ENCODE results near the gene ASAP2.

Gene ASAP2

GRCh38 chr2:9232166-9232479 is 25.5 kb downstream of the ASAP2 start:
- no peak for FAIRE-seq

- FAIRE-seq: no peak
These were observed 26.3 kb downstream of the ASAP2 start for GRCh38 chr2:9232886-9233285.

GRCh38 chr2:9234680-9235146 is 28.1 kb downstream of the ASAP2 start:
- no peak for FAIRE-seq

GRCh38 chr2:9235147-9236044 is 28.8 kb downstream of the ASAP2 start:
- no peak for FAIRE-seq

GRCh38 chr2:9236045-9236344 is 29.4 kb downstream of the ASAP2 start:
- no peak for FAIRE-seq

- FAIRE-seq: no peak
These were observed 30.3 kb downstream of the ASAP2 start for GRCh38 chr2:9236867-9237266.

GRCh38 chr2:9237831-9238230 is 31.2 kb downstream of the ASAP2 start:
- no peak for FAIRE-seq

- no peak for FAIRE-seq
These were observed 32.1 kb downstream of the ASAP2 start for GRCh38 chr2:9238591-9239326.

- no peak for FAIRE-seq
These were observed 33.0 kb downstream of the ASAP2 start for GRCh38 chr2:9239616-9240015.

GRCh38 chr2:9240745-9241144 is 34.1 kb downstream of the ASAP2 start:
- FAIRE-seq: no peak

GRCh38 chr2:9241233-9241632 is 34.6 kb downstream of the ASAP2 start:
- FAIRE-seq: no peak

GRCh38 chr2:9243357-9243756 is 36.7 kb downstream of the ASAP2 start:
- FAIRE-seq: no peak

- FAIRE-seq: no peak
These were observed 38.5 kb downstream of the ASAP2 start for GRCh38 chr2:9244985-9245544.

- FAIRE-seq: no peak
These were observed 40.6 kb downstream of the ASAP2 start for GRCh38 chr2:9247177-9247576.

GRCh38 chr2:9247786-9248185 is 41.2 kb downstream of the ASAP2 start:
- FAIRE-seq: no peak

GRCh38 chr2:9248363-9248762 is 41.8 kb downstream of the ASAP2 start:
- no peak for FAIRE-seq

- no peak for FAIRE-seq
These were observed 42.6 kb downstream of the ASAP2 start for GRCh38 chr2:9249020-9249800.

GRCh38 chr2:9250091-9250490 is 43.5 kb downstream of the ASAP2 start:
- FAIRE-seq: no peak

GRCh38 chr2:9250498-9251153 is 44.0 kb downstream of the ASAP2 start:
- no peak for FAIRE-seq

- FAIRE-seq: no peak
These were observed 44.8 kb downstream of the ASAP2 start for GRCh38 chr2:9251154-9252001.

GRCh38 chr2:9252002-9252357 is 45.4 kb downstream of the ASAP2 start:
- no peak for FAIRE-seq

- FAIRE-seq: no peak
These were observed 48.8 kb downstream of the ASAP2 start for GRCh38 chr2:9255416-9255815.

All from TTC549 (cell line).